ENCODE data around the gene PHF5A. TPM values are rescaled to one million over a fixed set of nuclear protein-coding genes. Genes with fewer than 3 reads are reported as not detected.

Gene PHF5A
- total RNA-seq, 2 experiments from 2014 or later = 41.3 to 44.2 TPM

DNA sequence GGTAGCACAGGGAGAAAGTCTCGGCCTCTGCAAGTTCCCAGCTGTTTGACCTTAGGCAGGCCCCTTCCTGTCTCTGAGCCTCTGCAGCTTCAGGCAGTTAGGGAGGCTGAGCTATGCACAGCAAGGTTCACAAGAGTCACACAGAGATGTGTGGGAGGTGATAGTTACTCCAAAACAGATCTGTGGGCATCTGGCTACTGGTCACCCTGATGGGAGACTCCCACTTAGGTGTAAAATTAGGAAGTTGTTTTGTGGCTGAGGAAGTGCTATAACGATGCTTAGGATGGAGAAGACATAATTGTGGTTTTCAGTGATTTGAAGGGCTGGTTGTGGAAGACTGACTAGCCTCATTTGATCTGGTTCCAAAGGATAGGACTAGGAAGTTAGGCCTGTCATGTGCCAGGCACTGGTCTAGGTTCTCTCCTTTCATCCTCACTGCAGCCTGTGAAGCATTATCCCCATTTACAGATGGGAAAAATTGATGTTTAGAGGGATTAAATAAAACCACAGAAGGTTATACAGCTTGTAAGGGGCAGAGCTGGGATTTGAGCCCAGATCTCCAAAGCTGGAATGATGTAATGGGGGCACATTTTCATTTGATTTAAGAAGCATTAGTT, 13.9 kb upstream of the PHF5A start:
- H3K27me3 ChIP-seq (ENCODE audit: control insufficient read depth in 1 of 2, insufficient read depth in 2 of 2, low read length in 2 of 2) = no peaks in the 10 kb centered on the region
- no peak for ATAC-seq (ENCODE audit: poor library complexity)
- Mint-ChIP-seq H3K27ac (no peak overlapping the region), H3K4me1 (ENCODE audit: low read depth) (peaks cover 55% of the 10 kb centered on the region), H3K36me3 (ENCODE audit: low read depth) (peaks cover 11% of the 10 kb centered on the region), H3K9me3 (no peaks in the 10 kb centered on the region), H3K4me3 (no peak overlapping the region), H3K27me3 (no peaks in the 10 kb centered on the region)
- no peaks in the 10 kb centered on the region for H3K9me3 ChIP-seq (ENCODE audit: control insufficient read depth in 1 of 2, insufficient read depth in 1 of 2, low read length in 2 of 2)
- no peak overlapping the region for H3K4me3 ChIP-seq (ENCODE audit: low read length)
- ChIA-PET POLR2A (interaction anchor here (1.0 kb wide), 1 partner anchor 36 kb away, joined by 3 read pairs; the partner anchor contains the start of gene TOB2), CTCF (interaction anchor here (1.1 kb wide), 1 partner anchor 79 kb away, joined by 4 read pairs; no protein-coding TSS in a partner anchor)
- TF ChIP-seq, protein P1, sequence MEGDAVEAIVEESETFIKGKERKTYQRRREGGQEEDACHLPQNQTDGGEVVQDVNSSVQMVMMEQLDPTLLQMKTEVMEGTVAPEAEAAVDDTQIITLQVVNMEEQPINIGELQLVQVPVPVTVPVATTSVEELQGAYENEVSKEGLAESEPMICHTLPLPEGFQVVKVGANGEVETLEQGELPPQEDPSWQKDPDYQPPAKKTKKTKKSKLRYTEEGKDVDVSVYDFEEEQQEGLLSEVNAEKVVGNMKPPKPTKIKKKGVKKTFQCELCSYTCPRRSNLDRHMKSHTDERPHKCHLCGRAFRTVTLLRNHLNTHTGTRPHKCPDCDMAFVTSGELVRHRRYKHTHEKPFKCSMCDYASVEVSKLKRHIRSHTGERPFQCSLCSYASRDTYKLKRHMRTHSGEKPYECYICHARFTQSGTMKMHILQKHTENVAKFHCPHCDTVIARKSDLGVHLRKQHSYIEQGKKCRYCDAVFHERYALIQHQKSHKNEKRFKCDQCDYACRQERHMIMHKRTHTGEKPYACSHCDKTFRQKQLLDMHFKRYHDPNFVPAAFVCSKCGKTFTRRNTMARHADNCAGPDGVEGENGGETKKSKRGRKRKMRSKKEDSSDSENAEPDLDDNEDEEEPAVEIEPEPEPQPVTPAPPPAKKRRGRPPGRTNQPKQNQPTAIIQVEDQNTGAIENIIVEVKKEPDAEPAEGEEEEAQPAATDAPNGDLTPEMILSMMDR (IDR thresholded peaks at IDR 0.05) = no peak
- DNase-seq = no peak
- peaks cover 16% of the 10 kb centered on the region for H3K4me1 ChIP-seq (ENCODE audit: insufficient read depth, low read length)
- peaks cover 29% of the 10 kb centered on the region for H3K36me3 ChIP-seq (ENCODE audit: insufficient read depth, low read length)
- H3K27ac ChIP-seq (ENCODE audit: low read depth in 1 of 2, low read length in 2 of 2) = no peak overlapping the region
- intact Hi-C loops (cut with DNase I, micrococcal nuclease) = no loop called here

DNA sequence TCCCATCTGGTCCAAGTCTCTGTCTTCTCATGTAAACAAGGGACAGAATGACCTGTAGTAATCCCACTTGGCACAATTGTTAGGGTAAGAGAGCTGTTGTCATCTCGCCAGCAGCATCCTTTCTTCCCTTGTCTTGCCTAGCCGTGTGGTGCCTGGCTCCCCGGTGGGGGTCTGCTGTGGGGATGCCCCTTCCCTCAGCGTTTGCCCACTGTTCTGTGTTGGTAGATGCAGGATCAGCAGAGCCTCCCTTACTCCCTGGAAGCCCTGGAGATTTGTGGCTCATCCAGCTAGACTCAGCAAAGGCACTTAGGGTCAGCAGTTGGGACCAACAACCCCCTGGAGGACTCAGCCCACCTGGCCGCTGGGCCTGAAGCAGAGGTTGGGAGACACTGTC, 13.4 kb upstream of the PHF5A start:
- DNase-seq (no peak), ATAC-seq (ENCODE audit: poor library complexity) (no peak)
- Histone ChIP-seq H3K9me3 (ENCODE audit: control insufficient read depth in 1 of 2, insufficient read depth in 1 of 2, low read length in 2 of 2) (no peaks in the 10 kb centered on the region), H3K4me3 (ENCODE audit: low read length) (no peak overlapping the region), H3K4me1 (ENCODE audit: insufficient read depth, low read length) (peaks cover 16% of the 10 kb centered on the region), H3K27me3 (ENCODE audit: control insufficient read depth in 1 of 2, insufficient read depth in 2 of 2, low read length in 2 of 2) (no peaks in the 10 kb centered on the region), H3K36me3 (ENCODE audit: insufficient read depth, low read length) (peaks cover 29% of the 10 kb centered on the region), H3K27ac (ENCODE audit: low read depth in 1 of 2, low read length in 2 of 2) (no peak overlapping the region)
- intact Hi-C loops (cut with DNase I, micrococcal nuclease) = no loop called here
- Mint-ChIP-seq H3K9me3 (no peaks in the 10 kb centered on the region), H3K27me3 (no peaks in the 10 kb centered on the region), H3K4me1 (ENCODE audit: low read depth) (peaks cover 50% of the 10 kb centered on the region), H3K27ac (no peak overlapping the region), H3K4me3 (no peak overlapping the region), H3K36me3 (ENCODE audit: low read depth) (peaks cover 11% of the 10 kb centered on the region)
- TF ChIP-seq, protein P1 (IDR thresholded peaks at IDR 0.05) = no peak
- ChIA-PET POLR2A (interaction anchor here (1.0 kb wide), 1 partner anchor 35 kb away, joined by 3 read pairs; the partner anchor contains the start of gene TOB2), CTCF (interaction anchor here (1.1 kb wide), 1 partner anchor 78 kb away, joined by 4 read pairs; no protein-coding TSS in a partner anchor)

DNA sequence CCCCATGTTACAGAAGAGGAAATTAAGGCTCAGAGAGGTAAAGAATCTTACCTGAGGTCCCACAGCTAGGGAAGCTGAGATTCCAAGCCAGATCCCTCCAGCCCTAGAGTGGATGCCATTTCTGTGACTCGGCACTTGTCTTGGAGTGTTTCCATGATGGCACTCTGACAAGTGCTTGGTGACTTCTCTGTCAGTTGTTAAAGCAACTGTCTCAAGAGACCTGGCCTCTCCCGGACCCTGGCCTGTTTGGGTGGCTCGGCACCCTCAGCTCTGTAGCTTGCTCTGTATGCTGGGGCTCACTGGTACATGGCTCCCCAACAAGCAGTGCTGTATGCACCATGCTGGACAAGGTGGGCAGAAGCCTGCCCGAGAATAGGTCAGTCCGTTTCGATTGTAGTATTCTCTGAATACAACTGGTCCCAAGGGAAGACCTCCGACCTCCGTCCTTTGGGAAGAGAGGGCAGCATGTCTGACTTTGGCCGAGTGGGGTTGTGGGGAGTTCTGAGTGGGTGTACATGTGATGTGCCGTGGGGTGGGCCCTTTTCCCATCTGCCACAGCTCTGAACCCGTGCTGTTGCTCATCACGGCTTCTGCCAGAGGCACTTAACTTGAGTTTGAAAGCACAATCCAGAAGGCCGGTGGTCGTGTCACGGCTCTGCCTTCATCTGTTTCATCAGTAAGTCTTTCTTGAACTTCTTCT, 12.8 kb upstream of the PHF5A start:
- Mint-ChIP-seq H3K36me3 (ENCODE audit: low read depth) (peaks cover 11% of the 10 kb centered on the region), H3K27me3 (no peaks in the 10 kb centered on the region), H3K4me3 (no peak overlapping the region), H3K27ac (no peak overlapping the region), H3K4me1 (ENCODE audit: low read depth) (peaks cover 50% of the 10 kb centered on the region), H3K9me3 (no peaks in the 10 kb centered on the region)
- DNase-seq (no peak), ATAC-seq (ENCODE audit: poor library complexity) (no peak)
- TF ChIP-seq, protein P1 (IDR thresholded peaks at IDR 0.05) = no peak
- Histone ChIP-seq H3K9me3 (ENCODE audit: control insufficient read depth in 1 of 2, insufficient read depth in 1 of 2, low read length in 2 of 2) (no peaks in the 10 kb centered on the region), H3K4me3 (ENCODE audit: low read length) (no peak overlapping the region), H3K27ac (ENCODE audit: low read depth in 1 of 2, low read length in 2 of 2) (no peak overlapping the region), H3K36me3 (ENCODE audit: insufficient read depth, low read length) (peaks cover 29% of the 10 kb centered on the region), H3K4me1 (ENCODE audit: insufficient read depth, low read length) (peaks cover 16% of the 10 kb centered on the region), H3K27me3 (ENCODE audit: control insufficient read depth in 1 of 2, insufficient read depth in 2 of 2, low read length in 2 of 2) (no peaks in the 10 kb centered on the region)
- ChIA-PET CTCF (no interaction called here), POLR2A (interaction anchor here (1.0 kb wide), 1 partner anchor 35 kb away, joined by 3 read pairs; the partner anchor contains the start of gene TOB2)
- intact Hi-C loops (cut with DNase I, micrococcal nuclease) = no loop called here
